ENCODE data around the gene MMUT.

DNA sequence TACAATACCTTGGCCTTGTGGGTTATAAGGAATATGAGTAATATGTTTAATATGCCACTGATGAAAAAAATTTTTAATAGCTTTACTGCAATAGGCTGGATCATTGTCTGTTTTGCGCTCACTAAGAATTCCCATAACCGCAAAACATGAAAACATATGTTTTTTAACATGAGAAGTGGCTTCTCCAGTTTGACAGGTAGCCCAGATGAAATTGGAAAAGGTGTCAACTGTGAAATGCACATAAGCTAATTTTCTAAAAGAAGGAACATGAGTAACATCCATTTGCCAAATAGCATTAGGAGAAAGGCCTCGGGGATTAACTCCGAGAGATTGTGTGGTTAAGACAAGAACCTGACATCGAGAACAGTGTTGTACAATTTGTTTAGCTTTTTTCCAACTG, 41.6 kb upstream of the MMUT start:
- TF ChIP-seq EZH2phosphoT487 (IDR thresholded peaks at IDR 0.05; ENCODE audit: insufficient read depth, low read depth): no peak
- no peak for TF ChIP-seq EZH2 (IDR thresholded peaks at IDR 0.05; ENCODE audit: insufficient read depth, poor library complexity, severe bottlenecking)
